Neutrophil (primary cell): ENCODE data around the gene TSEN2.

Experiments used
- H3K27ac ChIP-seq: fragments of 200-600 bp; sonication (generic); 2 replicates; pipeline ENCODE4 v1.5.1; 2016; ENCODE audit warnings: mild to moderate bottlenecking, moderate library complexity
- H3K27me3 ChIP-seq: fragments of 200-600 bp; sonication (generic); 2 replicates; pipeline ENCODE4 v1.6.0; 2016; ENCODE audit warnings: mild to moderate bottlenecking
- H3K36me3 ChIP-seq: fragments of 200-600 bp; sonication (generic); 2 replicates; pipeline ENCODE4 v1.5.1; 2017
- H3K4me1 ChIP-seq, 2 experiments: fragments of 200-600 bp in 1 of 2; sonication (generic) in 1 of 2; 1 replicate in 1 of 2; 2 replicates in 1 of 2; pipeline versions ENCODE4 v1.5.1 to v1.6.1; 2013 to 2016; ENCODE audit warnings: low read depth in 1 of 2, low read length in 1 of 2, mild to moderate bottlenecking in 1 of 2, moderate library complexity in 1 of 2; ENCODE audit not compliant: control insufficient read depth in 1 of 2, insufficient read depth in 1 of 2
- H3K4me3 ChIP-seq, 2 experiments: fragments of 200-600 bp in 1 of 2; sonication (generic) in 1 of 2; 1 replicate in 1 of 2; 2 replicates in 1 of 2; pipeline ENCODE4 v1.5.1; 2013 to 2016; ENCODE audit warnings: low read depth in 1 of 2, low read length in 1 of 2, mild to moderate bottlenecking in 1 of 2, moderate library complexity in 1 of 2
- H3K9me3 ChIP-seq: fragments of 200-600 bp; sonication (generic); 2 replicates; pipeline ENCODE4 v1.5.1; 2016
- CTCF ChIP-seq: fragments of 200-600 bp; sonication (generic); IDR thresholded peaks from 2 replicates; pipeline ENCODE4 v1.5.1; 2016; ENCODE audit warnings: antibody characterized with exemption

The TSEN2 gene

GRCh38 chr3:12499474-12499873 lies 15.2 kb downstream of the TSEN2 start:
- H3K4me3 ChIP-seq = no peak overlapping the region
- no peak overlapping the region for H3K27ac ChIP-seq
- H3K36me3 ChIP-seq = no peaks in the 10 kb centered on the region
- H3K4me1 ChIP-seq = peaks cover 6 to 7% of the 10 kb centered on the region in 2 experiments
- no peaks in the 10 kb centered on the region for H3K9me3 ChIP-seq
- no peaks in the 10 kb centered on the region for H3K27me3 ChIP-seq
- no peak for TF ChIP-seq CTCF

- no peak for TF ChIP-seq CTCF
- H3K4me1 ChIP-seq = peaks cover 6 to 7% of the 10 kb centered on the region in 2 experiments
- no peaks in the 10 kb centered on the region for H3K27me3 ChIP-seq
- H3K4me3 ChIP-seq = no peak overlapping the region
- no peaks in the 10 kb centered on the region for H3K9me3 ChIP-seq
- no peak overlapping the region for H3K27ac ChIP-seq
- H3K36me3 ChIP-seq = no peaks in the 10 kb centered on the region
Observed at GRCh38 chr3:12501360-12502020, 17.2 kb downstream of the TSEN2 start.

GRCh38 chr3:12503126-12503957 lies 19.1 kb downstream of the TSEN2 start:
- Histone ChIP-seq H3K36me3 (no peaks in the 10 kb centered on the region), H3K27ac (no peak overlapping the region), H3K4me3 (no peak overlapping the region), H3K4me1 (peaks cover 6 to 7% of the 10 kb centered on the region in 2 experiments), H3K9me3 (no peaks in the 10 kb centered on the region), H3K27me3 (no peaks in the 10 kb centered on the region)
- TF ChIP-seq CTCF = no peak

GRCh38 chr3:12506201-12506709 lies 22.0 kb downstream of the TSEN2 start:
- H3K4me3 ChIP-seq = no peak overlapping the region
- H3K9me3 ChIP-seq = no peaks in the 10 kb centered on the region
- no peak overlapping the region for H3K27ac ChIP-seq
- no peak for TF ChIP-seq CTCF
- H3K36me3 ChIP-seq = no peaks in the 10 kb centered on the region
- H3K4me1 ChIP-seq = peaks cover 6 to 7% of the 10 kb centered on the region in 2 experiments
- H3K27me3 ChIP-seq = no peaks in the 10 kb centered on the region

GRCh38 chr3:12507591-12508281 lies 23.5 kb downstream of the TSEN2 start:
- Histone ChIP-seq H3K27me3 (no peaks in the 10 kb centered on the region), H3K4me3 (no peak overlapping the region), H3K4me1 (peaks cover 6 to 7% of the 10 kb centered on the region in 2 experiments), H3K9me3 (no peaks in the 10 kb centered on the region), H3K27ac (no peak overlapping the region), H3K36me3 (no peaks in the 10 kb centered on the region)
- no peak for TF ChIP-seq CTCF
